ENCODE results near the gene GNG7. TPM values are rescaled to one million over a fixed set of nuclear protein-coding genes. Genes with fewer than 3 reads are reported as not detected.

The GNG7 gene
- polyA plus RNA-seq, 1 donor (not counting 4 experiments of a cell fraction or from before 2014, with no cell fraction given), result 0.01 TPM

DNA sequence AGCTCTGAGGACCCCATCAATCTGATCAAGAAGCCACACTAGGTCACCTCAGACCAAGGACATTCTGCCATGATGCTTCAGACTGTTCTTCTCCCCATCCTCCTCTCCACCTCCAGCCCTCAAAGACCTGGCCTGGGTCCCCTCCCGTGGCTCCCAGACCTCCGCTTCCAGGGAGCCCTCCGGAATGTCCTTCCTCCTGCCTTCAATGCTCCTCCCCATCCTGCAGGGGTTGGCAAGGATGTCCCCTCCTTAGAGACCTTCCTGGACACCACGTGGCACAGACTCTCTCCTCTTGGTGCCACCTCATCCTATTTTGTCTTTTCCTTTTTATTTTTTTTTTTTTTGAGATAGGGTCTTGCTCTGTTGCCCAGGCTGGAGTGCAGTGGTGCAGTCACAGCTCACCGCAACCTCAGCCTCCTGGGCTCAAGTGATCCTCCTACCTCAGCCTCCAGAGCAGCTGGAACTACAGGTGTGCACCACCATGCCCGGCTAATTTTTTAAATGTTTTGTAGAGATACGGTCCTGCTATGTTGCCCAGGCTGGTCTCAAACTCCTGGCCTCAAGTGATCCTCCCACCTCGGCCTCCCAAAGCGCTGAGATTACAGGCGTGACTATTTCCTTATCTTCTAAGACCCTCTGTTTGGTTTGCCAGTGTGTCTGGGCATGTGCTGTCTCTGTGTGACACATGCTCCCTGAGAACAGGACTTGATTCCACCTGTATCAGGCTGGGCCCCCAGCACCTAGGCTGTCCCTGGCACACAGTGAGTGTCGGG is 84.9 kb downstream of the GNG7 start:
- Histone ChIP-seq H3K4me2 (ENCODE audit: control insufficient read depth, extremely low read depth, insufficient read depth, low read depth, low read length) (no peak overlapping the region), H3K36me3 (ENCODE audit: control insufficient read depth in 2 of 2, extremely low read depth in 1 of 2, insufficient read depth in 2 of 2, low read length in 2 of 2) (no peaks in the 10 kb centered on the region), H2AFZ (ENCODE audit: control insufficient read depth, low read length) (no peak overlapping the region), H4K20me1 (ENCODE audit: control insufficient read depth, extremely low read depth, insufficient read depth, low read length) (no peaks in the 10 kb centered on the region), H3K4me1 (ENCODE audit: control insufficient read depth, extremely low read depth, insufficient read depth, low read length) (peaks cover 29% of the 10 kb centered on the region), H3K9me1 (ENCODE audit: control insufficient read depth, extremely low read depth, insufficient read depth, low read length) (no peaks in the 10 kb centered on the region), H3K9ac (ENCODE audit: control insufficient read depth, extremely low read depth, insufficient read depth, low read length) (no peak overlapping the region), H3K27me3 (ENCODE audit: control insufficient read depth, extremely low read depth, insufficient read depth, low read length) (no peaks in the 10 kb centered on the region), H3K4me3 (ENCODE audit: control insufficient read depth in 2 of 3, extremely low read depth in 1 of 3, insufficient read depth in 2 of 3, low read depth in 1 of 3, low read length in 3 of 3) (no peak overlapping the region), H3K27ac (ENCODE audit: control insufficient read depth, insufficient read depth, low read length) (no peak overlapping the region), H3K9me3 (ENCODE audit: control insufficient read depth, low read depth, low read length) (no peaks in the 10 kb centered on the region), H3K79me2 (ENCODE audit: control insufficient read depth, insufficient read depth, low read length) (no peaks in the 10 kb centered on the region)
- dilution Hi-C loops (cut with MboI; ENCODE audit: extremely low pct_ligation_motif_present, low sequenced_read_pairs), result no loop called here
- FAIRE-seq (no peak), DNase-seq (ENCODE audit: low read depth, low spot score) (no peak)
- TF ChIP-seq, protein P1, sequence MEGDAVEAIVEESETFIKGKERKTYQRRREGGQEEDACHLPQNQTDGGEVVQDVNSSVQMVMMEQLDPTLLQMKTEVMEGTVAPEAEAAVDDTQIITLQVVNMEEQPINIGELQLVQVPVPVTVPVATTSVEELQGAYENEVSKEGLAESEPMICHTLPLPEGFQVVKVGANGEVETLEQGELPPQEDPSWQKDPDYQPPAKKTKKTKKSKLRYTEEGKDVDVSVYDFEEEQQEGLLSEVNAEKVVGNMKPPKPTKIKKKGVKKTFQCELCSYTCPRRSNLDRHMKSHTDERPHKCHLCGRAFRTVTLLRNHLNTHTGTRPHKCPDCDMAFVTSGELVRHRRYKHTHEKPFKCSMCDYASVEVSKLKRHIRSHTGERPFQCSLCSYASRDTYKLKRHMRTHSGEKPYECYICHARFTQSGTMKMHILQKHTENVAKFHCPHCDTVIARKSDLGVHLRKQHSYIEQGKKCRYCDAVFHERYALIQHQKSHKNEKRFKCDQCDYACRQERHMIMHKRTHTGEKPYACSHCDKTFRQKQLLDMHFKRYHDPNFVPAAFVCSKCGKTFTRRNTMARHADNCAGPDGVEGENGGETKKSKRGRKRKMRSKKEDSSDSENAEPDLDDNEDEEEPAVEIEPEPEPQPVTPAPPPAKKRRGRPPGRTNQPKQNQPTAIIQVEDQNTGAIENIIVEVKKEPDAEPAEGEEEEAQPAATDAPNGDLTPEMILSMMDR (optimal IDR thresholded peaks at IDR 0.05 in 1 of 3, IDR thresholded peaks at IDR 0.05 in 1 of 3, conservative IDR thresholded peaks at IDR 0.05 in 1 of 3; ENCODE audit: extremely low read depth in 1 of 3, insufficient read depth in 2 of 3, low read length in 3 of 3), result no peak
- TF ChIP-seq EZH2 (IDR thresholded peaks at IDR 0.05; ENCODE audit: low read length), result no peak

DNA sequence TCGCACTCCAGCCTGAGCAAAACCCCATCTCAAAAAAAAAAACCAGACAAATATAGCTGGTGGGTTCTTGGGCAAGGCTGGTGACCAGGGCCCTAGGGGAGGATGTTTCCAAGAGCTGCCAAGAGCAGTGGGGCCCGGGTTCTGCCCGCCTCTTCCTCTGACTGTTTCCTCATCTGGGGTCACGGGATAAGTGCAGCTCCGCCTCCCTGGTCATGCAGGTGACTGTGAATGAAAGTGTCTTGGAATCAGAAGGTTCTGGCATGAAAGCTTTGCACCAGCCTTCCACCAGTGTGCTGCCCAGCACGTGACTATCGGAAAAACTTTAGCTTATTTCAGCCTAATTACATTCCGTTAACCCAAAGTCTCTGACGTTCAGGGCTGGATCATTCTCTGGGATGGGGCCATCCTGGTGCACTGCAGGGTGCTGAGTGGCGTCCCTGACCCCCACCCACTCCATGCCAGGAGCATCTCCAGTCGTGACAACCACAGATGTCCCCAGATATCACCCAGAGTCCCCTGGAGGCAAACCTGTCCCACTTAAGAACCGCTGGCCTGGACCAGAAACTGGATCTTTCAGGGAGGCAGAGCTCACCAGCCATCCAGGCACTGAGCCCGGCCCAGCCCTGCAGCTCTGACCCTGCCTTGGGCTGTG is 85.6 kb downstream of the GNG7 start:
- TF ChIP-seq, protein P1 (optimal IDR thresholded peaks at IDR 0.05 in 1 of 3, IDR thresholded peaks at IDR 0.05 in 1 of 3, conservative IDR thresholded peaks at IDR 0.05 in 1 of 3; ENCODE audit: extremely low read depth in 1 of 3, insufficient read depth in 2 of 3, low read length in 3 of 3), result no peak
- no peak for TF ChIP-seq EZH2 (IDR thresholded peaks at IDR 0.05; ENCODE audit: low read length)

More for the DNA sequence above, 85.6 kb downstream of the GNG7 start:
- H3K9ac ChIP-seq (ENCODE audit: control insufficient read depth, extremely low read depth, insufficient read depth, low read length), result no peak overlapping the region
- no peak for FAIRE-seq
- no peak overlapping the region for H3K27ac ChIP-seq (ENCODE audit: control insufficient read depth, insufficient read depth, low read length)
- H3K9me3 ChIP-seq (ENCODE audit: control insufficient read depth, low read depth, low read length), result no peaks in the 10 kb centered on the region
- no peak overlapping the region for H3K4me2 ChIP-seq (ENCODE audit: control insufficient read depth, extremely low read depth, insufficient read depth, low read depth, low read length)
- H2AFZ ChIP-seq (ENCODE audit: control insufficient read depth, low read length), result no peak overlapping the region
- H3K4me3 ChIP-seq (ENCODE audit: control insufficient read depth in 2 of 3, extremely low read depth in 1 of 3, insufficient read depth in 2 of 3, low read depth in 1 of 3, low read length in 3 of 3), result no peak overlapping the region
- peaks cover 29% of the 10 kb centered on the region for H3K4me1 ChIP-seq (ENCODE audit: control insufficient read depth, extremely low read depth, insufficient read depth, low read length)
- no peaks in the 10 kb centered on the region for H3K36me3 ChIP-seq (ENCODE audit: control insufficient read depth in 2 of 2, extremely low read depth in 1 of 2, insufficient read depth in 2 of 2, low read length in 2 of 2)
- no peaks in the 10 kb centered on the region for H3K79me2 ChIP-seq (ENCODE audit: control insufficient read depth, insufficient read depth, low read length)
- no peaks in the 10 kb centered on the region for H4K20me1 ChIP-seq (ENCODE audit: control insufficient read depth, extremely low read depth, insufficient read depth, low read length)
- no peak for DNase-seq (ENCODE audit: low read depth, low spot score)
- no peaks in the 10 kb centered on the region for H3K9me1 ChIP-seq (ENCODE audit: control insufficient read depth, extremely low read depth, insufficient read depth, low read length)
- no peaks in the 10 kb centered on the region for H3K27me3 ChIP-seq (ENCODE audit: control insufficient read depth, extremely low read depth, insufficient read depth, low read length)
- dilution Hi-C loops (cut with MboI; ENCODE audit: extremely low pct_ligation_motif_present, low sequenced_read_pairs), result no loop called here
